Mucosa of descending colon (tissue), 3 donors: Measurements from ENCODE around the gene SERTAD2. TPM values are rescaled to one million over a fixed set of nuclear protein-coding genes. Genes with fewer than 3 reads are reported as not detected.

ENCODE experiments used
- ATAC-seq: fragments of 200-7000 bp; cut with Tn5 transposase; one replicate; pipeline ENCODE4 v1.9.1; 2020; ENCODE audit warnings: mild to moderate bottlenecking, moderate library complexity
- DNase-seq, 3 donors: peaks; one replicate each; pipeline ENCODE4 v3.0.0-alpha.2; 2020
- H3K36me3 ChIP-seq: fragments of 200-600 bp; one replicate; pipeline ENCODE4 v1.8.0; 2021; ENCODE audit warnings: low read depth, mild to moderate bottlenecking
- H3K4me1 ChIP-seq: fragments of 200-600 bp; one replicate; pipeline ENCODE4 v1.8.0; 2021; ENCODE audit warnings: low read depth, mild to moderate bottlenecking
- H3K4me3 ChIP-seq: fragments of 200-600 bp; one replicate; pipeline ENCODE4 v1.8.0; 2021; ENCODE audit warnings: mild to moderate bottlenecking
- H3K9me3 ChIP-seq: fragments of 200-600 bp; one replicate; pipeline ENCODE4 v1.8.0; 2021; ENCODE audit warnings: mild to moderate bottlenecking
- CTCF ChIP-seq: fragments of 200-600 bp; IDR thresholded peaks from one replicate; pipeline ENCODE4 v1.8.0; 2022; ENCODE audit warnings: antibody characterized with exemption, mild to moderate bottlenecking
- intact Hi-C, 2 donors: fragments of 100-400 bp; cut with DNase I in 1 of 2; cut with micrococcal nuclease in 1 of 2; formaldehyde crosslinking; loops; one replicate each; pipeline versions ENCODE4 v1.11.0 to v1.11.1; 2022; cut with DNase I, micrococcal nuclease
- total RNA-seq, 3 donors: library from RNA; stranded (reverse); fragmentation: NEBNext Ultra II Directional in 2 of 3; extraction: Animal tissue kit (Norgen Biotek cat#: 25700) in 2 of 3; gene quantifications; one replicate each; pipeline versions ENCODE4 v1.2.1 to v1.2.4, GENCODE V29; 2021 to 2023
- donor health status: DM: no; HTN: no; CAD: no; lungs with moderate emphysema.
- donor health status: DM: no; HTN: no; CAD: no.
- donor health status: DM: no; HTN: yes; CAD: no.

The SERTAD2 gene
- total RNA-seq, 3 donors from 2014 or later, result 17.3 to 20.6 (median 20.6) TPM

- no peaks in the 10 kb centered on the region for H3K4me1 ChIP-seq
- intact Hi-C loops, result no loop called here
- ATAC-seq (no peak), DNase-seq (no peak)
- TF ChIP-seq CTCF, result no peak
- H3K9me3 ChIP-seq, result no peaks in the 10 kb centered on the region
- no peaks in the 10 kb centered on the region for H3K36me3 ChIP-seq
- H3K4me3 ChIP-seq, result no peak overlapping the region
Observed at GRCh38 chr2:64624108-64624610, 29.6 kb downstream of the SERTAD2 start.

GRCh38 chr2:64623242-64623850, 30.4 kb downstream of the SERTAD2 start:
- no peak overlapping the region for H3K4me3 ChIP-seq
- no peak for TF ChIP-seq CTCF
- intact Hi-C loops, result no loop called here
- H3K9me3 ChIP-seq, result no peaks in the 10 kb centered on the region
- ATAC-seq (no peak), DNase-seq (no peak)
- H3K4me1 ChIP-seq, result no peaks in the 10 kb centered on the region
- H3K36me3 ChIP-seq, result no peaks in the 10 kb centered on the region

GRCh38 chr2:64622443-64623241, 31.1 kb downstream of the SERTAD2 start:
- Histone ChIP-seq H3K36me3 (no peaks in the 10 kb centered on the region), H3K4me1 (no peaks in the 10 kb centered on the region), H3K9me3 (no peaks in the 10 kb centered on the region), H3K4me3 (no peak overlapping the region)
- ATAC-seq, result peak; percentile 9
- DNase-seq, result peak in 1 of 3 donors; percentile 6
- TF ChIP-seq CTCF, result no peak
- intact Hi-C loops, result no loop called here

- no peaks in the 10 kb centered on the region for H3K9me3 ChIP-seq
- DNase-seq, result no peak
- no peaks in the 10 kb centered on the region for H3K36me3 ChIP-seq
- intact Hi-C loops, result no loop called here
- no peak overlapping the region for H3K4me3 ChIP-seq
- peaks cover 3% of the 10 kb centered on the region for H3K4me1 ChIP-seq
- no peak for TF ChIP-seq CTCF
- no peak for ATAC-seq
Observed at GRCh38 chr2:64620661-64621060, 33.1 kb downstream of the SERTAD2 start.

- ATAC-seq, result no peak
- no peak for TF ChIP-seq CTCF
- Histone ChIP-seq H3K36me3 (no peaks in the 10 kb centered on the region), H3K9me3 (no peaks in the 10 kb centered on the region), H3K4me3 (no peak overlapping the region), H3K4me1 (peaks cover 3% of the 10 kb centered on the region)
- intact Hi-C loops, result no loop called here
- DNase-seq, result peak in 1 of 3 donors; percentile 21
Observed at GRCh38 chr2:64617631-64618151, 36.0 kb downstream of the SERTAD2 start.
